CD4-positive, alpha-beta T cell (primary cell): ENCODE measurements around the gene HFM1. TPM values are rescaled to one million over a fixed set of nuclear protein-coding genes. Genes with fewer than 3 reads are reported as not detected.

Experiments
- ATAC-seq: fragments of 200-7000 bp; cut with Tn5 transposase; one replicate; pipeline ENCODE4 v1.10.0; 2022; ENCODE audit warnings: mild to moderate bottlenecking; ENCODE audit not compliant: poor library complexity
- CTCF ChIA-PET: fragments of 350-600 bp; sonication (Branson Sonifier 250); formaldehyde crosslinking; loops from one replicate; lab custom pipeline; 2021; ENCODE audit warnings: antibody characterized with exemption, inconsistent platforms; lab: Charles Lee
- POLR2A ChIA-PET: fragments of 350-600 bp; sonication (Branson Sonifier 250); formaldehyde crosslinking; loops from one replicate; lab custom pipeline; 2021; ENCODE audit warnings: antibody characterized with exemption, inconsistent platforms; lab: Charles Lee
- DNase-seq, 14 experiments: peaks; one replicate each; pipeline ENCODE4 v3.0.0-alpha.2; 2013 to 2020; ENCODE audit warnings: mixed read lengths in 2 of 14
- H3K27ac ChIP-seq, 2 donors: one replicate each; pipeline versions ENCODE4 v1.5.1 to v1.7.0; 2013; ENCODE audit warnings: low read length in 2 of 2, low read depth in 1 of 2, mild to moderate bottlenecking in 1 of 2
- H3K27me3 ChIP-seq, 2 experiments: 1 replicate in 1 of 2; 2 replicates in 1 of 2; pipeline versions ENCODE4 v1.6.1 to v1.7.0; 2013; ENCODE audit warnings: low read length in 2 of 2, control low read depth in 1 of 2, mild to moderate bottlenecking in 1 of 2, moderate library complexity in 1 of 2; ENCODE audit not compliant: insufficient read depth in 2 of 2, control insufficient read depth in 1 of 2
- H3K36me3 ChIP-seq: one replicate; pipeline ENCODE4 v1.6.1; 2013; ENCODE audit warnings: low read length, control low read depth; ENCODE audit not compliant: insufficient read depth
- H3K4me1 ChIP-seq: one replicate; pipeline ENCODE4 v1.6.1; 2013; ENCODE audit warnings: low read length, control low read depth; ENCODE audit not compliant: insufficient read depth
- H3K4me3 ChIP-seq: one replicate; pipeline ENCODE4 v1.5.1; 2013; ENCODE audit warnings: mild to moderate bottlenecking, low read length, moderate library complexity
- H3K9me3 ChIP-seq, 2 experiments: 1 replicate in 1 of 2; 2 replicates in 1 of 2; pipeline versions ENCODE4 v1.6.1 to v1.7.0; 2013; ENCODE audit warnings: low read length in 2 of 2, mild to moderate bottlenecking in 2 of 2, control low read depth in 1 of 2, moderate library complexity in 1 of 2; ENCODE audit not compliant: control insufficient read depth in 1 of 2, insufficient read depth in 1 of 2
- H3K27ac Mint-ChIP-seq: one replicate; pipeline ENCODE4 v1.8.0; 2020; ENCODE audit warnings: mixed read lengths
- H3K27me3 Mint-ChIP-seq: one replicate; pipeline ENCODE4 v1.8.0; 2021; ENCODE audit warnings: mixed read lengths
- H3K36me3 Mint-ChIP-seq: one replicate; pipeline ENCODE4 v1.8.0; 2021; ENCODE audit warnings: low read depth, mixed read lengths
- H3K4me1 Mint-ChIP-seq: one replicate; pipeline ENCODE4 v1.8.0; 2021; ENCODE audit warnings: low read depth, mixed read lengths
- H3K4me3 Mint-ChIP-seq: one replicate; pipeline ENCODE4 v1.8.0; 2020; ENCODE audit warnings: mild to moderate bottlenecking, mixed read lengths
- H3K9me3 Mint-ChIP-seq: one replicate; pipeline ENCODE4 v1.8.0; 2020; ENCODE audit warnings: mixed read lengths
- intact Hi-C, 2 experiments: fragments of 100-400 bp; cut with DNase I in 1 of 2; cut with micrococcal nuclease in 1 of 2; formaldehyde crosslinking; loops; one replicate each; pipeline versions ENCODE4 v1.15.1 to v1.9.0; 2023 to 2025; cut with DNase I, micrococcal nuclease
- total RNA-seq, 174 experiments: library from RNA in 2 of 174; stranded (reverse) in 2 of 174; gene quantifications; one replicate each; pipeline ENCODE4 v1.2.3 and lab custom pipeline; 2021 to 2026
- TF ChIP-seq, protein P1 (sequence below): fragments of 200-600 bp; IDR thresholded peaks from one replicate; pipeline ENCODE4 v1.8.0; 2022; ENCODE audit warnings: antibody characterized with exemption, mild to moderate bottlenecking

Gene HFM1
- total RNA-seq, 2 experiments from 2014 or later, result not detected

DNA sequence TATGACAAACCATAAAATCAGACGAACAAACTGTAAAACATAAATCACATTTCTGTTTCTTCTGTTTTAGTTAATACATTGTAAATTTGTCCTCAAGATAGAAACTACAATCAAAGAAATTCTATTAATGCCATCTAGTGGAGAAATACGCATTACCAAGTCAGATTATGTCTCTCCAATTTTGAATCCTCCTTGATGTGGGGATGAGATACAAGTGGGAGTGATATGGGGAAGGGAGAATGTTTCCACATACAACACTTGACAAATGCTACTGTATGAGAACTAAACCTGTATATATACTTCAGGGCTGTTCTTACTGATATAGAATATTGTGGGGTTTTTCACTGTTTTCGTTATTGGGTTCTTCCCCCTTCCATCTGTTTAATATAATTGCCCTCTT lies 2.6 kb downstream of the HFM1 start:
- intact Hi-C loops, result no loop called here
- Mint-ChIP-seq H3K9me3 (no peaks in the 10 kb centered on the region), H3K4me3 (no peak overlapping the region), H3K4me1 (peaks cover 5% of the 10 kb centered on the region), H3K36me3 (no peaks in the 10 kb centered on the region), H3K27ac (no peak overlapping the region), H3K27me3 (peaks cover 63% of the 10 kb centered on the region)
- Histone ChIP-seq H3K27me3 (peaks cover 12 to 38% of the 10 kb centered on the region in 2 experiments), H3K9me3 (peaks cover 0 to 3% of the 10 kb centered on the region in 2 experiments), H3K4me3 (no peak overlapping the region), H3K27ac (no peak overlapping the region), H3K4me1 (peaks cover 10% of the 10 kb centered on the region), H3K36me3 (no peaks in the 10 kb centered on the region)
- POLR2A ChIA-PET, result no interaction called here
- CTCF ChIA-PET, result no interaction called here
- no peak for DNase-seq
- TF ChIP-seq, protein P1, sequence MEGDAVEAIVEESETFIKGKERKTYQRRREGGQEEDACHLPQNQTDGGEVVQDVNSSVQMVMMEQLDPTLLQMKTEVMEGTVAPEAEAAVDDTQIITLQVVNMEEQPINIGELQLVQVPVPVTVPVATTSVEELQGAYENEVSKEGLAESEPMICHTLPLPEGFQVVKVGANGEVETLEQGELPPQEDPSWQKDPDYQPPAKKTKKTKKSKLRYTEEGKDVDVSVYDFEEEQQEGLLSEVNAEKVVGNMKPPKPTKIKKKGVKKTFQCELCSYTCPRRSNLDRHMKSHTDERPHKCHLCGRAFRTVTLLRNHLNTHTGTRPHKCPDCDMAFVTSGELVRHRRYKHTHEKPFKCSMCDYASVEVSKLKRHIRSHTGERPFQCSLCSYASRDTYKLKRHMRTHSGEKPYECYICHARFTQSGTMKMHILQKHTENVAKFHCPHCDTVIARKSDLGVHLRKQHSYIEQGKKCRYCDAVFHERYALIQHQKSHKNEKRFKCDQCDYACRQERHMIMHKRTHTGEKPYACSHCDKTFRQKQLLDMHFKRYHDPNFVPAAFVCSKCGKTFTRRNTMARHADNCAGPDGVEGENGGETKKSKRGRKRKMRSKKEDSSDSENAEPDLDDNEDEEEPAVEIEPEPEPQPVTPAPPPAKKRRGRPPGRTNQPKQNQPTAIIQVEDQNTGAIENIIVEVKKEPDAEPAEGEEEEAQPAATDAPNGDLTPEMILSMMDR, result peak; percentile 45
- no peak for ATAC-seq

GRCh38 chr1:91400133-91400725 lies 4.4 kb downstream of the HFM1 start:
- Mint-ChIP-seq H3K4me1 (peaks cover 5% of the 10 kb centered on the region), H3K27me3 (peaks cover 47% of the 10 kb centered on the region), H3K36me3 (no peaks in the 10 kb centered on the region), H3K27ac (no peak overlapping the region), H3K4me3 (no peak overlapping the region), H3K9me3 (no peaks in the 10 kb centered on the region)
- intact Hi-C loops, result no loop called here
- ChIA-PET CTCF (no interaction called here), POLR2A (interaction anchor here (0.6 kb wide), 1 partner anchor 524 kb away, joined by 3 read pairs; no protein-coding TSS in a partner anchor)
- H3K9me3 ChIP-seq, result peaks cover 0 to 3% of the 10 kb centered on the region in 2 experiments
- peaks cover 10 to 24% of the 10 kb centered on the region in 2 experiments for H3K27me3 ChIP-seq
- no peaks in the 10 kb centered on the region for H3K36me3 ChIP-seq
- TF ChIP-seq, protein P1, result no peak
- peaks cover 10% of the 10 kb centered on the region for H3K4me1 ChIP-seq
- ATAC-seq, result no peak
- no peak overlapping the region for H3K27ac ChIP-seq
- H3K4me3 ChIP-seq, result no peak overlapping the region
- no peak for DNase-seq

GRCh38 chr1:91398291-91398690 lies 6.3 kb downstream of the HFM1 start:
- no peak overlapping the region for H3K27ac Mint-ChIP-seq
- no peaks in the 10 kb centered on the region for H3K36me3 Mint-ChIP-seq
- H3K27me3 ChIP-seq, result peaks cover 0 to 15% of the 10 kb centered on the region in 2 experiments
- H3K4me3 Mint-ChIP-seq, result no peak overlapping the region
- ChIA-PET CTCF (no interaction called here), POLR2A (no interaction called here)
- peaks cover 35% of the 10 kb centered on the region for H3K27me3 Mint-ChIP-seq
- H3K9me3 ChIP-seq, result no peaks in the 10 kb centered on the region
- H3K4me3 ChIP-seq, result no peak overlapping the region
- no peaks in the 10 kb centered on the region for H3K9me3 Mint-ChIP-seq
- TF ChIP-seq, protein P1, result no peak
- DNase-seq (no peak), ATAC-seq (no peak)
- intact Hi-C loops, result no loop called here
- no peak overlapping the region for H3K27ac ChIP-seq
- H3K4me1 Mint-ChIP-seq, result no peaks in the 10 kb centered on the region
- no peaks in the 10 kb centered on the region for H3K36me3 ChIP-seq
- no peaks in the 10 kb centered on the region for H3K4me1 ChIP-seq
